Retinal pigment epithelial cell (primary cell): ENCODE results near the gene PRKCD.

ENCODE experiments used
- DNase-seq: peaks from one replicate; pipeline ENCODE4 v3.0.0-alpha.2; 2010; ENCODE audit warnings: low read depth
- H3K4me3 ChIP-seq: 2 replicates; pipeline ENCODE4 v1.5.1; 2011; ENCODE audit warnings: mild to moderate bottlenecking, low read length, control low read depth, moderate library complexity
- CTCF ChIP-seq: conservative IDR thresholded peaks from 2 replicates; pipeline ENCODE4 v1.5.1; 2011; ENCODE audit warnings: low read depth, low read length, control low read depth, inconsistent platforms

Gene PRKCD

DNA sequence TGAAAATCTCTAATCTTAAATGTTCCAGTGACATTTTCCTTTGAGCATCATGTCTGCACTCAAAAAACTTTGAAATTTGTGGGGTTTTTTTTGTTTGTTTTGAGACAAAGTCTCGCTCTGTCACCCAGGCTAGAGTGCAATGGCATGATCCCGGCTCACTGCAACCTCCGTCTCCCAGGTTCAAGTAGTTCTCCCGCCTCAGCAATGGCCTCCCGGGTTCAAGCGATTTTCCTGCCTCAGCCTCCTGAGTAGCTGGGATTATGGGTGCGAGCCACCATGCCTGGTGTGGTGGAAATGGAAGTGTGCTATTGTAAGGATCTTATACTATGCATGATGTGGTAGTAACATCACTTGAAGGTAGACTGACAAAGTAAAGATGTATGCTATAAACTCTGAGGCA is 52.3 kb downstream of the PRKCD start:
- no peak for TF ChIP-seq CTCF
- no peak for DNase-seq
- no peak overlapping the region for H3K4me3 ChIP-seq

DNA sequence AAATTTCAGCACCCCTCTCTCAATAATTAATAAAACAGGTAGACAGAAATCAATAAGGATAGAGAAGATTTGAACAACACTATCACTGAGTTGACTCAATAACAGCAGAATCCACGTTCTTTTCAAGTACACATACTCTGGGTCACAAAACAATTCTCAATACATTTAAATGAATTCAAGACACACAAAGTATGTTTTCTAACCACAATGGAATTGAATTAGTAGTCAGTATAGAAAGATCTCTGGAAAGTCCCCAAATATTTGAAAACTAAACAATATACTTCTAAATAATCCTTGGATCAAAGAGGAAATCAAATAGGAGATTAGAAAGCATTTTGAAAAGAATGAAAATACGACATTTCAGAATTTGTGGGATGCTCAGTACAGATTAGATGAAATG is 54.8 kb downstream of the PRKCD start:
- H3K4me3 ChIP-seq = no peak overlapping the region
- no peak for TF ChIP-seq CTCF
- no peak for DNase-seq

DNA sequence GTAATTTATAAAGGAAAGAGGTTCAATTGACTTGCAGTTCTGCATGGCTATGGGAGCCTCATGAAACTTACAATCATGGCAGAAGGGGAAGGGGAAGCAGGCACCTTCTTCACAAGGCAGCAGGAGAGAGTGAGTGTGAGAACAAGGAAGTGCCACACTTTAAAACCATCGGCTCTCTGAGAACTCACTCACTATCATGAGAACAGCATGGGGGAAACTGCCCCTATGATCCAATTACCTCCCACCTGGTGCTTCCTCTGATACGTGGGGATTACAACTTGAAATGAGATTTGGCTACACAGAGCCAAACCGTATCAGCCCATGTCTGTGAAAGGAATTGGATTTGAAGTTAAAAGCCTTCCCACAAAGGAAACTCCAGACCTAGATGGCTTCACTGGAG is 55.7 kb downstream of the PRKCD start:
- no peak for DNase-seq
- no peak overlapping the region for H3K4me3 ChIP-seq
- TF ChIP-seq CTCF = no peak

- no peak for TF ChIP-seq CTCF
These were observed 56.2 kb downstream of the PRKCD start for GRCh38 chr3:53217175-53217574.

GRCh38 chr3:53218131-53218530 is 57.1 kb downstream of the PRKCD start:
- no peak for TF ChIP-seq CTCF
- H3K4me3 ChIP-seq = no peak overlapping the region
- no peak for DNase-seq

More at GRCh38 chr3:53217175-53217574, 56.2 kb downstream of the PRKCD start:
- H3K4me3 ChIP-seq = no peak overlapping the region
- no peak for DNase-seq

DNA sequence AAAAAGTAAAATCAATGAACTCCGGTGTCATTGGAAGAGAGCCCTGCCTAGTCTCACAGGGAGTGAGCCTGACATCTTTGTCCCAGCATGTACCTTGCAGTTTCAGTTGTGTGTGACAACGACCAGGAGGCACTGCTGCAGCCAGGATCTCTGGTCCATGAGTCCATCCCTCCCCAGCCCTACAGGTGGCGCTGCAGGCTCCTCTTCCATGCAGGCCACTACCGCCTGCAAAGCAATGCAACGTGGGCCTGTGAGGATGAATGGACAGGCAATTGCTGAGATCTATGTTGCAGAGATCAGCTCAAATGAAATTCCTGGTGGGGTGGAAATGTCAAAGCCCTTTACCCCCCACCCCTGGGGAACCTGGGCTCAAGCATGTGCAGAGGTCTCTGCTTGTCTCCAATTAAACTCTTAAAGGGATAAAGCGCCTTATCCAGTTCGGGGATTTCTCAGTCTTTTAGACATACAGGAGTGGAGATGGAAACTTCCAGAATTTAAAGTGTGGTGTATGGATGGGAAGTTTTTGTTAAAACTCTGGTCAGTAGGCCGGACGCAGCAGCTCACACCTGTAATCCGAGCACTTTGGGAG is 59.0 kb downstream of the PRKCD start:
- no peak for DNase-seq
- H3K4me3 ChIP-seq = no peak overlapping the region
- peak; percentile 97 for TF ChIP-seq CTCF

- no peak for TF ChIP-seq CTCF
- no peak for DNase-seq
- H3K4me3 ChIP-seq = no peak overlapping the region
These were observed 60.3 kb downstream of the PRKCD start for GRCh38 chr3:53221345-53221744.
